H9 (cell line): ENCODE data around the gene PRRT2. TPM values are rescaled to one million over a fixed set of nuclear protein-coding genes. Genes with fewer than 3 reads are reported as not detected.

Experiments
- DNase-seq: peaks from one replicate; pipeline ENCODE4 v3.0.0-alpha.2; 2017
- H2AFZ ChIP-seq: one replicate; pipeline ENCODE4 v1.6.1; 2013; ENCODE audit warnings: mild to moderate bottlenecking, low read length, control low read depth, moderate library complexity
- H2AK5ac ChIP-seq: 2 replicates; pipeline ENCODE4 v1.6.1; 2013; ENCODE audit warnings: low read length, control low read depth, mixed read lengths; ENCODE audit not compliant: insufficient read length
- H2BK120ac ChIP-seq: one replicate; pipeline ENCODE4 v1.6.1; 2013; ENCODE audit warnings: low read depth, mild to moderate bottlenecking, low read length, control low read depth, inconsistent platforms; ENCODE audit not compliant: poor library complexity, severe bottlenecking
- H2BK12ac ChIP-seq: 2 replicates; pipeline ENCODE4 v1.6.1; 2013; ENCODE audit warnings: low read length, control low read depth, mixed read lengths, low read depth; ENCODE audit not compliant: insufficient read length
- H2BK15ac ChIP-seq: 2 replicates; pipeline ENCODE4 v1.6.1; 2013; ENCODE audit warnings: low read depth, low read length, control low read depth
- H2BK20ac ChIP-seq: one replicate; pipeline ENCODE4 v1.6.1; 2013; ENCODE audit warnings: low read depth, mild to moderate bottlenecking, low read length, control low read depth, inconsistent platforms; ENCODE audit not compliant: poor library complexity, severe bottlenecking
- H2BK5ac ChIP-seq: 2 replicates; pipeline ENCODE4 v1.6.1; 2013; ENCODE audit warnings: low read length, control low read depth, mixed read lengths; ENCODE audit not compliant: insufficient read length
- H3K14ac ChIP-seq: 2 replicates; pipeline ENCODE4 v1.6.1; 2013; ENCODE audit warnings: low read length, control low read depth; ENCODE audit not compliant: insufficient read depth
- H3K18ac ChIP-seq: 2 replicates; pipeline ENCODE4 v1.6.1; 2013; ENCODE audit warnings: low read depth, mild to moderate bottlenecking, mixed read lengths, low read length, control low read depth; ENCODE audit not compliant: insufficient read length
- H3K23ac ChIP-seq: 2 replicates; pipeline ENCODE4 v1.6.1; 2013; ENCODE audit warnings: low read length, control low read depth, mixed read lengths, low read depth; ENCODE audit not compliant: insufficient read length
- H3K23me2 ChIP-seq: 2 replicates; pipeline ENCODE4 v1.6.1; 2013; ENCODE audit warnings: low read depth, mild to moderate bottlenecking, mixed read lengths, low read length, control low read depth; ENCODE audit not compliant: insufficient read length, poor library complexity, severe bottlenecking
- H3K27ac ChIP-seq: 2 replicates; pipeline ENCODE4 v1.5.1; 2013; ENCODE audit warnings: low read length, control low read depth, mixed read lengths, low read depth; ENCODE audit not compliant: insufficient read length
- H3K27me3 ChIP-seq: 2 replicates; pipeline ENCODE4 v1.6.1; 2013; ENCODE audit warnings: low read length, control low read depth, inconsistent platforms; ENCODE audit not compliant: insufficient read depth
- H3K4ac ChIP-seq: 2 replicates; pipeline ENCODE4 v1.6.1; 2013; ENCODE audit warnings: low read depth, mild to moderate bottlenecking, control low read depth, inconsistent platforms, low read length, moderate library complexity
- H3K4me1 ChIP-seq: 2 replicates; pipeline ENCODE4 v1.6.1; 2013; ENCODE audit warnings: low read length, control low read depth, inconsistent platforms; ENCODE audit not compliant: insufficient read depth
- H3K4me2 ChIP-seq: 2 replicates; pipeline ENCODE4 v1.6.1; 2013; ENCODE audit warnings: low read length, control low read depth, mixed read lengths; ENCODE audit not compliant: insufficient read length, insufficient read depth
- H3K56ac ChIP-seq: 2 replicates; pipeline ENCODE4 v1.6.1; 2013; ENCODE audit warnings: low read depth, mild to moderate bottlenecking, mixed read lengths, low read length, control low read depth; ENCODE audit not compliant: insufficient read length
- H3K79me1 ChIP-seq: 2 replicates; pipeline ENCODE4 v1.6.1; 2013; ENCODE audit warnings: low read depth, mild to moderate bottlenecking, moderate library complexity, low read length, control low read depth, inconsistent platforms; ENCODE audit not compliant: insufficient read depth, poor library complexity, severe bottlenecking
- H3K79me2 ChIP-seq: 2 replicates; pipeline ENCODE4 v1.6.1; 2013; ENCODE audit warnings: low read length, control low read depth, inconsistent platforms; ENCODE audit not compliant: insufficient read depth
- H3K9ac ChIP-seq: 2 replicates; pipeline ENCODE4 v1.6.1; 2013; ENCODE audit warnings: low read length, control low read depth, mixed read lengths; ENCODE audit not compliant: insufficient read length; ENCODE audit errors: extremely low read depth
- H3K9me3 ChIP-seq: one replicate; pipeline ENCODE4 v1.6.1; 2013; ENCODE audit warnings: low read depth, low read length, inconsistent platforms; ENCODE audit not compliant: control insufficient read depth
- H3T11ph ChIP-seq: one replicate; pipeline ENCODE4 v1.6.1; 2013; ENCODE audit warnings: mild to moderate bottlenecking, low read length, control low read depth, inconsistent platforms
- H4K20me1 ChIP-seq: one replicate; pipeline ENCODE4 v1.6.1; 2013; ENCODE audit not compliant: control insufficient read depth, insufficient read length, insufficient read depth
- H4K5ac ChIP-seq: 2 replicates; pipeline ENCODE4 v1.6.1; 2013; ENCODE audit warnings: low read depth, mild to moderate bottlenecking, mixed read lengths, low read length, control low read depth; ENCODE audit not compliant: insufficient read length
- H4K8ac ChIP-seq: replicated peaks from 2 replicates; pipeline ENCODE4 v1.6.1; 2013; ENCODE audit warnings: low read length, control low read depth, mixed read lengths, low read depth; ENCODE audit not compliant: insufficient read length
- H4K91ac ChIP-seq: 2 replicates; pipeline ENCODE4 v1.6.1; 2013; ENCODE audit warnings: low read depth, mild to moderate bottlenecking, moderate library complexity, mixed read lengths, low read length, control low read depth; ENCODE audit not compliant: insufficient read length
- H3K27ac Mint-ChIP-seq, 3 experiments: 2 replicates in 2 of 3; 3 replicates in 1 of 3; pipeline ENCODE4 v1.8.0; 2020 to 2021; ENCODE audit warnings: mixed read lengths in 3 of 3, mild to moderate bottlenecking in 1 of 3, moderate library complexity in 1 of 3
- H3K27me3 Mint-ChIP-seq: 2 replicates; pipeline ENCODE4 v1.8.0; 2021; ENCODE audit warnings: low read depth, mild to moderate bottlenecking, moderate library complexity, mixed read lengths
- H3K36me3 Mint-ChIP-seq, 3 experiments: 2 replicates in 2 of 3; 3 replicates in 1 of 3; pipeline ENCODE4 v1.8.0; 2020 to 2021; ENCODE audit warnings: low read depth in 3 of 3, mixed read lengths in 3 of 3; ENCODE audit not compliant: insufficient read depth in 1 of 3
- H3K4me1 Mint-ChIP-seq, 2 experiments: 2 replicates each; pipeline ENCODE4 v1.8.0; 2020; ENCODE audit warnings: mixed read lengths in 2 of 2
- H3K4me3 Mint-ChIP-seq, 2 experiments: 2 replicates in 1 of 2; 3 replicates in 1 of 2; pipeline ENCODE4 v1.8.0; 2020 to 2021; ENCODE audit warnings: mild to moderate bottlenecking in 2 of 2, mixed read lengths in 2 of 2, moderate library complexity in 1 of 2
- H3K9me3 Mint-ChIP-seq, 2 experiments: 2 replicates in 1 of 2; 3 replicates in 1 of 2; pipeline ENCODE4 v1.8.0; 2020; ENCODE audit warnings: mild to moderate bottlenecking in 2 of 2, mixed read lengths in 2 of 2, moderate library complexity in 1 of 2
- WGBS: extraction: QIAGEN DNeasy Blood & Tissue Kit; methylation state at CpG from one replicate; pipeline ENCODE4 v1.1.7; 2013; ENCODE audit warnings: missing lambda C conversion rate, low lambda C conversion rate, mixed read lengths; ENCODE audit not compliant: insufficient read length; ENCODE audit errors: extremely low coverage; 5-methylcytosine and 5-hydroxymethylcytosine counted together
- total RNA-seq: library from RNA; stranded (reverse); gene quantifications from 2 replicates; pipeline ENCODE4 v1.2.1, GENCODE V29; 2021
- TF ChIP-seq, protein P1 (sequence below): fragments of 200-600 bp; sonication (generic); conservative IDR thresholded peaks from 3 replicates; pipeline ENCODE4 v1.8.0; 2021; ENCODE audit warnings: antibody characterized with exemption, mild to moderate bottlenecking

PRRT2 gene
- total RNA-seq, 1 experiment from 2014 or later: 14.6 TPM

DNA sequence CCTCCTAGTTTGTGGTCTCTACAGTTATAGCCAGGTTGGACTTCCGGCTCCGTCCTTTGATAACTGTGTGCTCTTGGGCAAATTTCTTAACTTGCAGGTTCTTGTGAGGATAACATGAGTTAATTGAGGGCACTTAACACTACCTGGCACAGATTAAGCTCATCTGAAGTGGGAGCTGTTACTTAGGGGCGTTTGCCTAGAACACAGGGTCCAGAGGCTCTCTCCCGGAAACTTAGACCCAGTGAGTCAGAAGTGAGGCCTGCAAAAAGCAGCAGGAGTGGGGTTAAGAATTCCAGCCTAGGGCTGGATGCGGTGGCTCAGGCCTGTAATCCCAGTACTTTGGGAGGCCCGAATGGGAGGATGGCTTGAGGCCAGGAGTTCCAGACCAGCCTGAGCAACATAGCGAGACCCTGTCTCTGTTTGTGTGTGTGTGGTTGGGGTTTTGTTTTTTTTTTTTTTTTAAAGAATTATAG lies 9.7 kb downstream of the PRRT2 start:
- TF ChIP-seq, protein P1, sequence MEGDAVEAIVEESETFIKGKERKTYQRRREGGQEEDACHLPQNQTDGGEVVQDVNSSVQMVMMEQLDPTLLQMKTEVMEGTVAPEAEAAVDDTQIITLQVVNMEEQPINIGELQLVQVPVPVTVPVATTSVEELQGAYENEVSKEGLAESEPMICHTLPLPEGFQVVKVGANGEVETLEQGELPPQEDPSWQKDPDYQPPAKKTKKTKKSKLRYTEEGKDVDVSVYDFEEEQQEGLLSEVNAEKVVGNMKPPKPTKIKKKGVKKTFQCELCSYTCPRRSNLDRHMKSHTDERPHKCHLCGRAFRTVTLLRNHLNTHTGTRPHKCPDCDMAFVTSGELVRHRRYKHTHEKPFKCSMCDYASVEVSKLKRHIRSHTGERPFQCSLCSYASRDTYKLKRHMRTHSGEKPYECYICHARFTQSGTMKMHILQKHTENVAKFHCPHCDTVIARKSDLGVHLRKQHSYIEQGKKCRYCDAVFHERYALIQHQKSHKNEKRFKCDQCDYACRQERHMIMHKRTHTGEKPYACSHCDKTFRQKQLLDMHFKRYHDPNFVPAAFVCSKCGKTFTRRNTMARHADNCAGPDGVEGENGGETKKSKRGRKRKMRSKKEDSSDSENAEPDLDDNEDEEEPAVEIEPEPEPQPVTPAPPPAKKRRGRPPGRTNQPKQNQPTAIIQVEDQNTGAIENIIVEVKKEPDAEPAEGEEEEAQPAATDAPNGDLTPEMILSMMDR: no peak
- no peak overlapping the region for H4K5ac ChIP-seq
- H3T11ph ChIP-seq: no peak overlapping the region
- no peaks in the 10 kb centered on the region for H3K4me1 ChIP-seq
- peak overlapping the region in 1 of 3 experiments; percentile 83; a peak in 2 of 7 replicates for H3K27ac Mint-ChIP-seq
- H3K27me3 ChIP-seq: no peaks in the 10 kb centered on the region
- no peak overlapping the region for H2BK5ac ChIP-seq
- no peak overlapping the region for H3K27ac ChIP-seq
- H2AK5ac ChIP-seq: no peak overlapping the region
- H3K14ac ChIP-seq: no peak overlapping the region
- H3K4me2 ChIP-seq: no peak overlapping the region
- H3K79me2 ChIP-seq: no peaks in the 10 kb centered on the region
- H3K23me2 ChIP-seq: no peaks in the 10 kb centered on the region
- H3K36me3 Mint-ChIP-seq: peaks cover 24 to 38% (median 35%) of the 10 kb centered on the region in 3 experiments
- no peaks in the 10 kb centered on the region for H3K9me3 Mint-ChIP-seq
- no peak overlapping the region for H3K56ac ChIP-seq
- no peak overlapping the region for H3K23ac ChIP-seq
- H3K4ac ChIP-seq: no peak overlapping the region
- H3K4me3 Mint-ChIP-seq: no peak overlapping the region
- no peak overlapping the region for H2BK120ac ChIP-seq
- no peaks in the 10 kb centered on the region for H4K20me1 ChIP-seq
- H3K9ac ChIP-seq: no peak overlapping the region
- H2BK12ac ChIP-seq: no peak overlapping the region
- H2AFZ ChIP-seq: no peak overlapping the region
- peaks cover 40 to 49% of the 10 kb centered on the region in 2 experiments for H3K4me1 Mint-ChIP-seq
- no peaks in the 10 kb centered on the region for H3K79me1 ChIP-seq
- H4K8ac ChIP-seq: no peak overlapping the region
- H3K9me3 ChIP-seq: no peaks in the 10 kb centered on the region
- no peak for DNase-seq
- H2BK20ac ChIP-seq: no peak overlapping the region
- H3K27me3 Mint-ChIP-seq: no peaks in the 10 kb centered on the region; the same call in 1 of the 2 replicates
- H2BK15ac ChIP-seq: no peak overlapping the region
- H4K91ac ChIP-seq: no peak overlapping the region
- H3K18ac ChIP-seq: no peak overlapping the region
- WGBS: no CpG with 5 or more reads among the region's 7 CpGs
